T-cell (primary cell): ENCODE measurements around the gene EPHA6. TPM values are rescaled to one million over a fixed set of nuclear protein-coding genes. Genes with fewer than 3 reads are reported as not detected.
"Not testable (repeated sequence)": the region's sequence is repeated elsewhere in the genome, so short reads cannot be mapped to it uniquely, and the experiment has no call there.

ENCODE experiments used
- ATAC-seq, 4 experiments: fragments of 200-7000 bp in 3 of 4; fragments of 150-1000 bp in 1 of 4; cut with Tn5 transposase; replicated peaks in 1 of 4; 1 replicate in 3 of 4; 2 replicates in 1 of 4; pipeline ENCODE4 v1.10.0; 2021; ENCODE audit warnings: moderate library complexity in 3 of 4, mild to moderate bottlenecking in 2 of 4, moderate number of reproducible peaks in 1 of 4
- CTCF ChIA-PET, 2 donors: fragments of 300-600 bp; sonication (Branson Sonifier 250); formaldehyde crosslinking; loops; one replicate each; lab custom pipeline; 2022; ENCODE audit warnings: antibody characterized with exemption in 2 of 2; lab: Charles Lee
- POLR2A ChIA-PET, 2 donors: fragments of 300-600 bp; sonication (Branson Sonifier 250); formaldehyde crosslinking; loops; one replicate each; lab custom pipeline; 2022; ENCODE audit warnings: antibody characterized with exemption in 2 of 2; lab: Charles Lee
- DNase-seq, 35 experiments: peaks; one replicate each; pipeline versions ENCODE4 v3.0.0 to v3.0.0-alpha.2; 2013 to 2023
- H3K27ac ChIP-seq: one replicate; pipeline ENCODE4 v1.5.1; 2013; ENCODE audit warnings: low read length
- H3K27me3 ChIP-seq, 2 experiments: replicated peaks in 1 of 2; 1 replicate in 1 of 2; 2 replicates in 1 of 2; pipeline versions ENCODE4 v1.6.1 to v1.7.0; 2013; ENCODE audit warnings: low read length in 1 of 2, mixed read lengths in 1 of 2; ENCODE audit not compliant: control insufficient read depth in 2 of 2, insufficient read depth in 2 of 2; ENCODE audit errors: extremely low read depth in 1 of 2
- H3K36me3 ChIP-seq, 2 donors: 1 replicate in 1 of 2; 2 replicates in 1 of 2; pipeline versions ENCODE4 v1.6.1 to v1.7.0; 2013; ENCODE audit warnings: low read length in 1 of 2; ENCODE audit not compliant: control insufficient read depth in 2 of 2, insufficient read depth in 1 of 2; ENCODE audit errors: extremely low read depth in 1 of 2
- H3K4me1 ChIP-seq, 2 experiments: 1 replicate in 1 of 2; 2 replicates in 1 of 2; pipeline versions ENCODE4 v1.6.1 to v1.7.0; 2013; ENCODE audit warnings: low read length in 2 of 2, mixed read lengths in 1 of 2; ENCODE audit not compliant: insufficient read depth in 2 of 2, control insufficient read depth in 1 of 2; ENCODE audit errors: extremely low read depth in 1 of 2
- H3K4me3 ChIP-seq, 2 donors: 1 replicate in 1 of 2; 2 replicates in 1 of 2; pipeline versions ENCODE4 v1.5.1 to v1.7.0; 2013; ENCODE audit warnings: mild to moderate bottlenecking in 2 of 2, low read length in 1 of 2, moderate library complexity in 1 of 2; ENCODE audit not compliant: control insufficient read depth in 1 of 2; ENCODE audit errors: extremely low read depth in 1 of 2
- H3K9me3 ChIP-seq: 2 replicates; pipeline ENCODE4 v1.7.0; 2013
- H3K27ac Mint-ChIP-seq, 2 donors: one replicate each; pipeline ENCODE4 v1.8.0; 2020 to 2021; ENCODE audit warnings: mild to moderate bottlenecking in 2 of 2, mixed read lengths in 2 of 2
- H3K27me3 Mint-ChIP-seq, 2 donors: one replicate each; pipeline ENCODE4 v1.8.0; 2021 to 2022; ENCODE audit warnings: mixed read lengths in 2 of 2
- H3K36me3 Mint-ChIP-seq: one replicate; pipeline ENCODE4 v1.8.0; 2021; ENCODE audit warnings: mixed read lengths
- H3K4me1 Mint-ChIP-seq, 3 donors: one replicate each; pipeline ENCODE4 v1.8.0; 2020 to 2022; ENCODE audit warnings: mixed read lengths in 3 of 3, mild to moderate bottlenecking in 1 of 3
- H3K4me3 Mint-ChIP-seq, 3 donors: one replicate each; pipeline ENCODE4 v1.8.0; 2020 to 2022; ENCODE audit warnings: mild to moderate bottlenecking in 3 of 3, mixed read lengths in 3 of 3, moderate library complexity in 3 of 3
- H3K9me3 Mint-ChIP-seq, 3 donors: one replicate each; pipeline ENCODE4 v1.8.0; 2020 to 2022; ENCODE audit warnings: mixed read lengths in 3 of 3
- WGBS: methylation state at CpG from one replicate; pipeline ENCODE4 v1.1.5; 2013; ENCODE audit warnings: missing lambda C conversion rate; ENCODE audit not compliant: insufficient coverage; 5-methylcytosine and 5-hydroxymethylcytosine counted together
- total RNA-seq, 35 experiments: library from RNA in 6 of 35; stranded (reverse) in 6 of 35; fragments of 120-200 nt in 1 of 35; gene quantifications; one replicate each; pipeline versions ENCODE4 v1.2.1 to v1.2.4 and lab custom pipeline; 2013 to 2026

EPHA6 gene
- total RNA-seq, 5 donors from 2014 or later (not counting 1 experiment from before 2014, with no cell fraction given) = not detected

- Histone ChIP-seq H3K27me3 (no peaks in the 10 kb centered on the region), H3K27ac (no peak overlapping the region), H3K4me3 (no peak overlapping the region), H3K4me1 (no peaks in the 10 kb centered on the region), H3K9me3 (no peaks in the 10 kb centered on the region), H3K36me3 (no peaks in the 10 kb centered on the region)
- Mint-ChIP-seq H3K27me3 (no peaks in the 10 kb centered on the region), H3K4me3 (no peak overlapping the region), H3K4me1 (no peaks in the 10 kb centered on the region), H3K36me3 (no peaks in the 10 kb centered on the region), H3K9me3 (no peaks in the 10 kb centered on the region), H3K27ac (no peak overlapping the region)
- WGBS = no CpG with 5 or more reads among the region's 1 CpG
- CTCF ChIA-PET = no interaction called here
- POLR2A ChIA-PET = no interaction called here
- DNase-seq (no peak), ATAC-seq (no peak)
Observed at GRCh38 chr3:97257942-97258697, 443.7 kb downstream of the EPHA6 start.

- H3K27me3 ChIP-seq = no peaks in the 10 kb centered on the region
- H3K27ac ChIP-seq = no peak overlapping the region
- Mint-ChIP-seq H3K27me3 (no peaks in the 10 kb centered on the region), H3K36me3 (no peaks in the 10 kb centered on the region), H3K27ac (no peak overlapping the region), H3K9me3 (peaks cover 0 to 3% (median 0%) of the 10 kb centered on the region in 3 donors), H3K4me1 (no peaks in the 10 kb centered on the region), H3K4me3 (no peak overlapping the region)
- H3K4me1 ChIP-seq = no peaks in the 10 kb centered on the region
- no peaks in the 10 kb centered on the region for H3K9me3 ChIP-seq
- CTCF ChIA-PET = no interaction called here
- WGBS = no CpG with 5 or more reads among the region's 1 CpG
- no peak overlapping the region for H3K4me3 ChIP-seq
- ATAC-seq = no peak
- POLR2A ChIA-PET = no interaction called here
- H3K36me3 ChIP-seq = no peaks in the 10 kb centered on the region
- no peak for DNase-seq
Observed at GRCh38 chr3:97259263-97259662, 444.9 kb downstream of the EPHA6 start.

- Histone ChIP-seq H3K4me3 (no peak overlapping the region), H3K36me3 (no peaks in the 10 kb centered on the region), H3K9me3 (no peaks in the 10 kb centered on the region), H3K27ac (no peak overlapping the region), H3K4me1 (no peaks in the 10 kb centered on the region), H3K27me3 (no peaks in the 10 kb centered on the region)
- Mint-ChIP-seq H3K27me3 (no peaks in the 10 kb centered on the region), H3K4me1 (no peaks in the 10 kb centered on the region), H3K27ac (no peak overlapping the region), H3K9me3 (peaks cover 0 to 3% (median 0%) of the 10 kb centered on the region in 3 donors), H3K36me3 (no peaks in the 10 kb centered on the region), H3K4me3 (no peak overlapping the region)
- no peak for DNase-seq
- CTCF ChIA-PET = no interaction called here
- POLR2A ChIA-PET = no interaction called here
- no peak for ATAC-seq
- 96% methylated on average over 6 of the region's 8 CpGs for WGBS
Observed at GRCh38 chr3:97264180-97264579, 449.8 kb downstream of the EPHA6 start.

- ChIA-PET CTCF (no interaction called here), POLR2A (no interaction called here)
- Mint-ChIP-seq H3K27ac (no peak overlapping the region), H3K4me3 (no peak overlapping the region), H3K4me1 (no peaks in the 10 kb centered on the region), H3K27me3 (no peaks in the 10 kb centered on the region), H3K9me3 (peaks cover 0 to 3% (median 0%) of the 10 kb centered on the region in 3 donors), H3K36me3 (no peaks in the 10 kb centered on the region)
- no peaks in the 10 kb centered on the region for H3K36me3 ChIP-seq
- DNase-seq (no peak), ATAC-seq (no peak)
- 80% methylated on average over 18 of the region's 19 CpGs for WGBS
- H3K4me3 ChIP-seq = no peak overlapping the region
- H3K27ac ChIP-seq = no peak overlapping the region
- no peaks in the 10 kb centered on the region for H3K9me3 ChIP-seq
- H3K27me3 ChIP-seq = no peaks in the 10 kb centered on the region
- no peaks in the 10 kb centered on the region for H3K4me1 ChIP-seq
Observed at GRCh38 chr3:97265237-97266005, 451.0 kb downstream of the EPHA6 start.

- CTCF ChIA-PET = no interaction called here
- H3K27ac ChIP-seq = no peak overlapping the region
Observed at GRCh38 chr3:97269202-97269601, 454.8 kb downstream of the EPHA6 start.

GRCh38 chr3:97276879-97277550, 462.6 kb downstream of the EPHA6 start:
- H3K4me1 Mint-ChIP-seq, POLR2A ChIA-PET, DNase-seq: not testable (repeated sequence)

More at GRCh38 chr3:97269202-97269601, 454.8 kb downstream of the EPHA6 start:
- Mint-ChIP-seq H3K27ac (no peak overlapping the region), H3K36me3 (no peaks in the 10 kb centered on the region), H3K9me3 (peaks cover 0 to 5% (median 5%) of the 10 kb centered on the region in 3 donors), H3K27me3 (no peaks in the 10 kb centered on the region), H3K4me3 (no peak overlapping the region), H3K4me1 (no peaks in the 10 kb centered on the region)
- WGBS = 21% methylated on average over 1 of the region's 2 CpGs
- POLR2A ChIA-PET = no interaction called here
- DNase-seq (no peak), ATAC-seq (no peak)
- H3K36me3 ChIP-seq = no peaks in the 10 kb centered on the region
- H3K9me3 ChIP-seq = no peaks in the 10 kb centered on the region
- H3K4me3 ChIP-seq = no peak overlapping the region
- H3K27me3 ChIP-seq = no peaks in the 10 kb centered on the region
- no peaks in the 10 kb centered on the region for H3K4me1 ChIP-seq

More at GRCh38 chr3:97276879-97277550, 462.6 kb downstream of the EPHA6 start:
- H3K27me3 Mint-ChIP-seq, H3K27me3 ChIP-seq, H3K9me3 ChIP-seq, H3K4me3 ChIP-seq, CTCF ChIA-PET, H3K4me1 ChIP-seq, H3K4me3 Mint-ChIP-seq, H3K36me3 ChIP-seq, ATAC-seq, H3K27ac ChIP-seq, H3K36me3 Mint-ChIP-seq, H3K27ac Mint-ChIP-seq: not testable (repeated sequence)
- H3K9me3 Mint-ChIP-seq = peaks cover 3 to 19% (median 5%) of the 10 kb centered on the region in 3 donors
- WGBS = 82% methylated on average over 13 of the region's 15 CpGs
